DMS53 treated with DMSO at 0.1 percent for 48 hours (cell line): ENCODE measurements around the gene COL13A1.

Source experiments
- DNase-seq: peaks from one replicate; lab custom pipeline; 2025; ENCODE audit not compliant: unreplicated experiment; lab: John Stamatoyannopoulos, UW

Gene COL13A1

DNA sequence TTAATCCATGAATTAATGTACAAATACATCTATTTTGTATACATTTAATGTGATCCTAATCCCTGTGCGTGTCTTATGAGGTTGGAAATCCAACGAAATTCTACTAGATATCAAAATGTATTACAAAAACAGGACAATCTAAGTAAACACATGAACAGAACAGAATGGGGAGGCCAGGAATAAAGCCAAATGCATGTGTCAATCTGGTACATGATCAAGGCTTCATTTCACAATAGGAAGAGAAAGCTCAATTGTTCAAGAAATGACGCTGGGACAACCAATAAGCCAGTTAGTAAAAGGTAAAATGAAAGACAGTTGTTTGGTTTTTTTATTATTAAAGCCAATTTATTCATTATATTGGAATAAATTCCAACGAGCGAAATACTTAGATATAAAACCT, 83.0 kb downstream of the COL13A1 start:
- no peak for DNase-seq

DNA sequence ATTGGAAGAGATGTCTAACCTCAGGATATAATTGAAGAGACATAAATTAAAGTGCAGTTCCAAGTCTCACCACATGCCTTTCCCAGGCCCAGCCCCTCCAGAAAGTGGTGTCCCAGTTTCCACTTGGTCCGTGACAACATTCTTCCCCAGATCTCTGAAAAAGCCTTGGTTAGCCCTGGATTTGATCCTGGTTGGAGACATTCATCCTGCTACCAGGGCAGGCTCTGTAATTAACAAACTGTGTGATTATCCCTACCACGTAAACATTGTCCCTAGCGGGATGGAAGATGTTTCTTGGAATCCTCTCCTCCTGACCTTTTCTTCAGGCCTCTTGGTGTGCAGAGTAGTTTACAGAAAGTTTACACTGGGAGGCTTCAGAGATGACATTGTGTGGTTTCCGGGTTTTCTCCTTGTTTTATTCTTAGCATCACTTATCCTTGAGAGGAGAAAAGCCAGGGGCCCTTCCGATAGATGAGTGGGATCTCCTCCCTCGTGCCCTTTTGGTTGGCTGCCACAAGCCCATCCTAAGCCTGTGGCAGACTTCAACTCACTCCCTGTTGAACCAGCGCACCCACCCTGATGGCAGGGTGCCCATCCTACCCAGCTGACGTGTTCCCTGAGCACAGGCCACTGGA, 83.8 kb downstream of the COL13A1 start:
- no peak for DNase-seq

DNA sequence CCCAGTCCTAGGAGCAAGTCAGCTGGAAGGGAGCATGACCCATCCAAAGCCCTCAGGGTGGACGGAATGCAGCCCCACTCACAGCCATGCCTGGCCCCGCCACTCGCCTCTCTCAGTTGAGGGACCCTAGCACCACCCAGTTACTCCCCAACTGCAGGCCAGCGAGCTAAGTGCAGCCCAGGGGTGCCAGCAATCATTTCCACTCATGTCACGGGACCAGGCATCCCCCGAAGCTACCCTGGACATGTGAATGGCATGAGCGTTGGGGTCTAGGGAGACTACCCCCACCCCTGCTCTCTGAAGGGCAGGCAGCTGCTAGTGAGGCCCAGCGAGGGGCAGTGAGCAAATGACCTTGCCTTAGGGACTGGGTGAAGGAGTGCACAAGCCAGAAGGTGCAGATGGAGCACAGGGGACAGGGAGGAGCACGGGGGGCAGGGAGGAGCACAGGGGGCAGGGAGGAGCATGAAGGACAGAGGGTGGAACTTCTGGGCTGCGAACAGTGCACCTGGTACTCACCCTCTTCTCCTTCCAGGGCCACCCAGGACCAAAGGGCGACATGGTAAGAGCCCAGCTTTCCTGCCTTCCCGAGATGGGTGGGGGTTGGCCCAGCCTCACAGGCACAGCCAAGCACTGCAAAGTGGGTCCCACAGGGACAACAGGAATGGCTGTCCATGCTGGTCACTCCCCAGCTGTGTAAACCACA, 87.3 kb downstream of the COL13A1 start:
- DNase-seq: no peak

DNA sequence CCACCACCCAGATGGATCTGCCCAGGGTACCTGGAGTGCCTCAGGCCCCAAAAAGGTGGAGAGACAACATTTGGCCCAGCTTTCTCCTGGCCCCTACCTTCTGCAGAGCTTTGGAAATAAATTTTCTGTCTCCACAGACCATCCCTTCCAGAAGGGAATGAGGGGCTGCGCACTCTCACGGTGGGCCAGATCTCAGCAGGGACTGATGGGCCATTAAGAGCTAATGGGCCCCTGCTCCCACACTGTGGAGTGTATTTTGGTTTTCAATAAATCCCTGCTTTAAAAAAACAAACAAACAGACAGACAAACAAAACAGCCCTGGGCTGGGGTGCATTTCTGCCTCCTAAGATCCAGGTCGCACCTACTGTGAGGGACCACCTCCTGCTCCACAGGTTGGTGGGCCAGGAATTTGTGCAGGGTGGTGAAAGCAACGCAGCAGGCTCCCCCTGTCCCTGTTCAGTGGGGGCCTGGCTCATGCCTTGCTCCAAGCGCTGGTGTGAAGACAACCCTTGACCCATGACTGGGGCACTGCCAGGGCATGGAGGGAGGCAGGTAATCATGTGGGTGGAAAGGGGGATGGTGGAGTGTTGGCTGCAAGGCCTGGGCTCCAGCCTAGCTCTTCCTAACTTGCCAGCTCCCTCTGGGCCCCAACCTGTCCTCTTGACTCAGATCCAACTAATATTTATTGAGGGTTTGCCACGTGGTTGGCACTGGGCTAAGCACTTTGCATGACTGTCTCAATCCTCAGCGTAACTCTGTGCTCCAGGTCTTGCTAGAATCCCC, 88.5 kb downstream of the COL13A1 start:
- DNase-seq: no peak

DNA sequence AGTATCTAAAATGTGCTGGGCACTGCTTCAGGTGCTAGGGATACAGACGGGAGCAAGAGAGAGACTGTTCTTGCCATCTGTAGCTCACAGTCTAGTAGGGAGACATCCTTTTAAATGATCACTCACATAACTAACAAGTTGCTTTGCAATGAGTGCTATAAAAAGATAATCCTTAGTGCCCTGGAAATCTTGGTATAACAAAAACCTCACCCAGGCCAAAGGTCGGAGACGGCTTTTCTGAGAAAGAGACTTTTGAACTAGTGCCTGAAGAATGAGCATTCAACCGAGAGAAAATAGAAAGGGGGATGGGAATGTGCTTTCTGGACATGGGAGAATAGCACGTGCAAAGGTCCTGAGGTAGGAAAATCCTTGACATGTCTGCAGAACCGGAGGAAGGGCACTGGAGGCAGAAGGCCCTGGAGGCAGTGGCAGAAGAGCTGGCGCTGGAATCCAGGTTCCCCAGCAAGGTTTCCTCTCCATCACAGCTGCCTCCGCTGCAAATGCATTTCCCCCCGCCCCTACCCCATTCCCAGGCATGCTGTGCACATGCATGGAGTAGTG, 89.4 kb downstream of the COL13A1 start:
- DNase-seq: no peak

DNA sequence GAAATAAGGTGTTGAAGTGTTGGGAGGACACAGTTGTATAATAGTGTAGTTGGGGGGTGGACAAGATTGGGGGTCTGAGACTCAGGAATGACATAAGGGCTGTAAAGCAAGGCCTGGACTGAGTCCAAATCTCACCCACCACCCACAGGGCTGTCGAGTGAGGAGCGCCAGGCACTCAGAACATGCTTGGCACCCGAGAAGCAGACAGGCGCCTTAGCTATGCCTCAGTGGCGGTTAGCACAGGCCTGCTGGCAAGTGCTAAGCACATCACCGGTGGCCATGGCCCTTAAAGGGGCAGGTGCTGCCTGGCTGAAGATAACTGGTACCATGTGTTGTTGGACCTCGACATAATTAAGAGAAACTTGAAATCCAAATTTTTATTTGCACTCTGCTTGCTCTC, 90.7 kb downstream of the COL13A1 start:
- DNase-seq: no peak

DNA sequence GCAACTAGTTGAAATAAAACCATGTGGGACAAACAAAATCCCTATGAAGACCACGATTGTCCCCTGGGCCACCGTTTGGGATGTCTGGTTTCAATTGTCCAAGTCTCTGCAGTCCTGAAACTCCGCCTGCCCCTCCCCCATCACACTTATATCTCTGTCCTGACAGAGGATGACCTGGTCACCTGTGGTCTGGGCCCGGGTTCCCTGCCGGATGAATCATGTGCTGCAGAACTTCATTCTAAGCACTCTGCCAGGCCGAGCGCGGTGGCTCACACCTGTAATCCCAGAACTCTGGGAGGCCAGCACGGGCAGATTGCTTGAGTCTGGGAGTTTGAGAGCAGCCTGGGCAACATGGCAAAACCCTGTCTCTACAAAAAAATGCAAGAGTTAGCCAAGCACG, 91.1 kb downstream of the COL13A1 start:
- no peak for DNase-seq

DNA sequence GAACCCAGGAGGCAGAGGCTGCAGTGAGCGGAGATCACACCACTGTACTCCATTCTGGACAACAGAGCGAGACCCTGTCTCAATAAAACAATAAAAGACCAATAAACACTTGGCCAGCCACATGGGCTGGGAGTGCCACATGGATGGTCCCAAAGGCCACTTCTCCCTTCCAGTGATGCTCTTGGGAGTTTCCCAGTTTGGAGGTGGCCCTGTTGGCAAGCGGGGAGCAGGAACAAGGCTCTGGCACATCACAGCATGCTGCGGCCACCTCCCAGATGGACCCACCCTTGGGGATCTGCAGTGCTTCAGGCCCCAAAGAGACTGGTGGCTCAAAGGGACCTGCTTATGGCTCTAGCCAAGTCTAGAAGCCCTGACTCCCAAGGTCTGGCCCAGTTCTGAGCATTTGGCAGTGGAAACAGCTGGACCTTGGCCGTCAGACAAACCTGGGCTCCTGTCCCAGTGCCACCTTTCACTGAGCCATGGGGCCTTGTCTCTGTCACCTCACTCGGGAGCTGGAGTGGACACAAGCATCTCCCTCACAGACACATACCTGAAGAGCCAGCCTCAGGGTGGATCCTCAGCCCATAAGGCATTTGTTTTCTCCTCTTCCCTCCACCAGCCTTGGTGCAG, 91.7 kb downstream of the COL13A1 start:
- no peak for DNase-seq

DNA sequence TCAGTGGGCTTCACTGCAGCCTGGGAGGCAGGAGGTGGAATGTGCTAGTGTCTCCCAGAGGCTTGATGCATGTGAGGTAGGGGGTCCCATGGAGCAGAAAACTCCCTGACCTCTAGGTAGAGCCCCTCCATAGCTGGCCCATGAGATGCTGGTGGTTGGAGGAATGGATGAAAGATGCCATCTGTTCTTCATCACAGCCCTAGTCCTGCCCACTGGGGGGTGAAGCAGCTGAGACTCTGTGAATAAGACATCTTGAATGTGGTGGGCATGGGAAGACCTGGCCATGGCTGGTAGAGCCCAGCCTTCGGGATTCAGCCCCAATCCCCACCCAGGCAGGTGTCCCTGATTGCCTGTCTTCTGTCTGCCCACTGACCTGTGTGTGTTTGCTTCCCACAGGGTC, 92.5 kb downstream of the COL13A1 start:
- peak; percentile 13 for DNase-seq

DNA sequence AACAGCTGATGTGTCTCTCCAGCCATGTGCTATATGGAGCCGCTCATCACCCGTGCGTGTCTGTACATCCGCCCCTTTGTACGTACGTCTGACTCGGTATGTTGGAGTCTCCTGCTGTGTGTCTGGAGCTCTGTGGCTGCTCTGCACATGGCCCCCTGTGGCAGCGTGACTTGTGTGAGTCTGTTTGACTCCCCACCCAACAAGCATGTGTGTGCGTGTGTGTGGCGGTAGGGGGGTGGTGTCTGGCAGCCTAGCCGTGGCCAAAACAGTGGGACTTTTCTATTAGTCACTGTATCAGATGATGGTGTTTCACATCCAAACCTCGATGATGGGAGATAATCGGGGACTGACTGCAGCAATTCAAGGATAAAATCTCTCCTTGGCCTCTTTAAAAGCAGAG, 94.1 kb downstream of the COL13A1 start:
- no peak for DNase-seq

DNA sequence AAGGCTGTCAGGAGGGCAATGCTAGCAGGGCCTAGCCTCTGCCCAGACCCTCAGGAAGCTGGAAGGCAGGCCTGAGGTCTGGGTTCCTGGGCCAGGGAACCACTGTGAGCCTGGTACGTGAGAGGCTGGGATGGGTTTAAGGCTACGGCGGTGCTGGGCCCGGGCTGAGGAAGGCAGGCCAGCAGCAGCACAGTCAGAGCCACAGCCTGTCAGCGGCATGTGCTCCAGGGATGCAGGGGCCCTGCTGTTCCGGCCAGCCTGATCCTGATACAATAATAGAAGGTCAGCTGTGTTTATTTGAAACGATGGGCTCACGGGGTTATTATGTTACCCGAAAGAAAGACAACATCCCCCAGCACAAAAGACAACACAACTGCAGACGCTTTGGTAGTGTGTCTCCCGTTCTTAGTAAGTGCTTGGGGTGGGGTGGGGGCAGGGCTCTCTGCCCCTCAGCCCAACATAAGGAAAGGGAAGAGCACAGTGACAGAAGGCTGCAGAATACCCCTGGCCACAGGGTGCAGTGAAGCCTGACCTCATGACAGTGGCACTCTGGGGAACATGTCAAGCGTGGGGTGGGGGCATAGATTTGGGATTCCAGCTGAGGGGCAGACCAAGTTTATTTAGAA, 95.0 kb downstream of the COL13A1 start:
- no peak for DNase-seq

DNA sequence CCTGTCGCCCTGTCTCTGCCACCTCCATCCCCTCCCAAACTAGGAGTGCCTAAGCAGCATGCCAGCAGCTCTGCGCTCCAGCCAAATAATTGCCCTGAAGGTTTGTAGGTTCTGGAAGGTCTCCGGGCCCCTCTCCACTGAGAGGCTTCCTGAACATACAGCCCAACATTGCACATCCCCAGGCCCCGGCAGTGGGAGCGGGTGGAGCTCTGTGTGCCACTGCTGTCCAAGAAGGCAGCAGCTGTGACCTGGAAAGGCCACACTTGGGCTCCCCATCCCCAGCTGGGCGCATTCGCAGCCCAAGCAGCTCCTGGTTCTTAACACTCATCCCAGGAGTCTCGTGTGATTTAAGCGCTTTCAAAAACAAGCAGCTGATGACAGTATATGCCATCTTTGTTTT, 95.7 kb downstream of the COL13A1 start:
- no peak for DNase-seq

DNA sequence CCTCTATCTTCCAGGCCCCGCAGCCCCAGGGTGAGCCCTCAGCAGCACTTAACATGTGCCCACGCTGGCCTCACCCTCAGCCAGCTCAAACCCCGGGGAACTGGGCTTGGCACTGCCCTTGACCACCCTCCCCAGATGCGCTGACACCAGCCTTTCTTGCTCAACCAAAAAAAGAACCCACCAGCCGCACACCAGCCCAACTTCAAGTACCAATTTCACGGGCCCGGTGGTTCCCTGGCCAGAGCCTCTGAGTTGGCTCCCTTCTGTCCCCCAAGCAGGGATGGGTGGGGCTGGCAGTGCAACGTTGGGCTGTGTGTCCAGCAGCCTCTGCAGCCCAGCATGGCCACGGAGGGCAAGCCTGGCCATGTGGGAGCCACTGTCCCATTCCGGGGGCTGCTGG, 96.3 kb downstream of the COL13A1 start:
- no peak for DNase-seq

DNA sequence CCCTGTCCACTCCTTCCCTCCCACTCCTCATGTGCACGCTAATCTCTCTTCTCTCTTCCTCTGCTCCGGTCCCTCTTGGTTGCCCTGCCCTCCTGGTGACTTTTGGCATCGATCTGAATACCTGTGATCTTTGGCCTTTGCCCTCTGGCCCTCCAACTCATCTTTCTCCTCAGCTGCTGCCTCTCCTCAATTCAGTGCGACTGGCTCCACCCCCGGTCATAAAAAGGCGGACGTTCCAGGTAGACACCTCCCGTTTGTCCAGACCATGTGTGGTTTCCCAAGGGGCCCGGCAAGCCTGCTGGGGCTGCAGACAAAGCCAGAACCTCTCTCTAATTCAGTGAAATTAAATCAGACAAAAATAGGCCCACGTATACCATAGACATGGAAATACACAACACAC, 96.8 kb downstream of the COL13A1 start:
- no peak for DNase-seq

DNA sequence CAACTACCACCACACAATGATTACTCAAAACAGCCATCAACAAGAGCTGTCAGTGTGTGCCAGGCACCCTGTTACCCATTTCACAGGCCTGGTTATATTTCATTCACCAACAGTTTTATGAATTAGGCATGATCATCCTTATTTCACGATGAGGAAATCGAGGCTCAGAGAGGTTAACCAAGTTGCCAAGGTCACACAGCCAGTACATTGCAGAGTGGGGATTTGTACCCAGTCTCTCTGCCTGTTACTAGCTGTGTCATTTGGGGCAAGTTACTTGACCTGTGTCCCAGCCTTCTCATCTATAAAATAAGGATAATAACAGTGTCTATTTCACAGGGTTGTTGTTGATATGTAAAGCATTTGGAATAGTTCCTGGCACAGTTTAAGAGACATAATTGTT, 97.2 kb downstream of the COL13A1 start:
- no peak for DNase-seq

DNA sequence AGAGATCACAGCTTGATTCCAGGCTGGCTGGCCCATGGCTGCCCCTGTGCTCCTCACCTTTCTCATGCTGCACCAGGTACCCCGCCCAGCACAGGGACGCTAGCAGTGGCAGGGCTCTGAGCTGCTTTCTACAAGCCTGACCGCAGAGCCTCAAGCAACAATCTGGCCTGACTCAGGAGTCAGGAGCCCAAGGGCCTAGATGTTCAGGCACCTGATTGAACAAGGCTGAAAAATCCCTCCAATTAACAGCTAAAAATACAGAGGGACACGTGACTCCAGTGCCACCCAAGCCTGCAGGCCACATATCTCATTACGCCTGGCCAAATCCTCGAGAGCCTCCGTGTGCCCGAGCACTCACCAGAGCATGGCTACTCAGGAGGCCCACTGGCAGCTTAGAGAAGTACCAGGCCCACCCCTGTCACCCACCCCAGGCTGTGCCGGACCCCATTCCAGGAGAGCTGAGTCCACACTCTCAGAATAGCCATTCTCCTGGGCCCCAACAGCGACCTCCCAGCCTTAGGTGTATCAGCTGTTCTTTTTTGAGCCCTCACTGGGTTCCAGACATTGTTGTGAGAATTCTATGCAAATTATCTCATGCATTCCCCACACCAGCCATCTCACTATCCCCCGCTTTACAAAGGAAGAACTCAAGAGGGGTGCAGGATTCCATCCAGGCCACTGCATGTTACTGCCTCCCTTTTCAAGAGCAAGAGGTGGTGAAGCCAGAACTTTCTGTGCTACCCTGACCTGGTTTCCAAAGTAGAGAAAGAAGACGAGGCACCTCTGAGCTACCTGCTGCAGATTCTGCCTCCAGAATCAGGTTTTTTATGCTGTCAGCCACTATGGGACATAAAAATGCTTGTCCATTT, 98.3 kb downstream of the COL13A1 start:
- DNase-seq: no peak

DNA sequence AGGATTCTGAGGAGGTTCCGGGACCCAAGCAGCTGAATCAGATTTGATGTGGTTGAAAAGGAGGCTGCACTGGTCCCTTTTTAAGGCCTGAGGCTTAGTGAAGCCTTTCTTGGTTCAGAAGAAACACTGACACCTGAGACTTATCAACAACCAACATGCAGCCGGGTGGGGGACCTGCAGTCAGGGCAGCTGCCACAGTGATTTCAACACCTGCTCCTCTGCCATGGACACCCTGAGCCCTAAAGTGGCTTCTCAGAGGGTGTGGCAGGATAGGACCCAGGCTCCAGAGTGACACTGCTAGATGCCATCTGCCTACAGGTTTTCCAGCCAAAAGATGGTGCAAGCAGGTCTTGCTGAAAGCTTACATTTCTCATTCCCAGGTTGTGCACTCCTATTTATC, 99.3 kb downstream of the COL13A1 start:
- no peak for DNase-seq

DNA sequence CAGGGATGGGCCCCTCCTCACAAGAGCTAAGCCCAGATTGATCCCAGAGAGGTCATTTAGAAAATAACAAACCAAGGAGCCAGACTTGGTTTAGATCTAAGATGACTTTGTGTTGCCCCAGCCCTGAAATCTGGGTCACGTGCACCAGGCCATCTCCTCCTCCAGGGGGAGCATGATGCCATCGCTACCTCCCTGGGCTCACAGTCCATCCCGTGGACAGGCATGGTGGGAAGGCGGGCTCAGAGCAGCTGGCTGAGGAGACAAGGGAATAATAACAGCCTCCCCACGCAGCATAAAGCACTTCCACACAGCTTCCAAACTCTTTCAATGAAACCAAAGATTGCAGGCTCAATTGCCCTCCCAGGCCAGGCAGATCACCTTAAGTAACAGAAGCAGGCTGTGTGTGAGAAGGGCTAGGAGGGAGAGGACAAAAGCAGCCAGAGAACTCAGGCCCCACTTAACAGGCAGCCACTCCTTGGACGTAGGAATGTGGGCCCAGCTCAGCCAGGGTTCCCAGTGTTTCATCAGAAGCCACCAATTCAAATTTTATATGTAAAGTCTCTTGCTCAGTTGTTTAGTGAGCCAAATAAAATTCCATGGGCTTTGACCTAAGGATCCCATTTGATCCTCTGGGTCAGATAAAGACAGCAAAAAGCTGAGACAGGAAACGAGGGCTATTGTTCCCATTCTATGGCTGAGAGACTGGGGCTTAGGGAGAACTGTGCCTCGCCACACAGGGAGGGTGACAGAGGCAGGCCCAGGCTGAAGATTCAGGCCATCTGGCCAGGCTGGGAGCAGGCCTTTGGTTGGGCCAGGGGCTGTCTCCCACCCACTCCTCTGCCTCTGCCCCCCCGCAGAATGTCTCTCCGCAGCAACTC, 100.2 kb downstream of the COL13A1 start:
- DNase-seq: no peak
